Measurements from ENCODE around the gene BCAS3. TPM values are rescaled to one million over a fixed set of nuclear protein-coding genes. Genes with fewer than 3 reads are reported as not detected.

Gene BCAS3
- total RNA-seq, 1 donor from 2014 or later: 39.6 TPM

- no peak for DNase-seq (ENCODE audit: low read depth)
Observed at GRCh38 chr17:61316633-61317032, 639.0 kb downstream of the BCAS3 start.

- DNase-seq (ENCODE audit: low read depth): no peak
Observed at GRCh38 chr17:61317779-61318178, 640.1 kb downstream of the BCAS3 start.

- DNase-seq (ENCODE audit: low read depth): no peak
Observed at GRCh38 chr17:61318684-61319098, 641.0 kb downstream of the BCAS3 start.

- DNase-seq (ENCODE audit: low read depth): no peak
Observed at GRCh38 chr17:61321344-61321743, 643.7 kb downstream of the BCAS3 start.

- no peak for DNase-seq (ENCODE audit: low read depth)
Observed at GRCh38 chr17:61322325-61323002, 644.8 kb downstream of the BCAS3 start.

GRCh38 chr17:61323003-61323908 is 645.6 kb downstream of the BCAS3 start:
- no peak for DNase-seq (ENCODE audit: low read depth)

GRCh38 chr17:61323909-61324868 is 646.5 kb downstream of the BCAS3 start:
- no peak for DNase-seq (ENCODE audit: low read depth)

GRCh38 chr17:61324950-61325349 is 647.3 kb downstream of the BCAS3 start:
- no peak for DNase-seq (ENCODE audit: low read depth)

- DNase-seq (ENCODE audit: low read depth): no peak
Observed at GRCh38 chr17:61325382-61326073, 647.9 kb downstream of the BCAS3 start.

- DNase-seq (ENCODE audit: low read depth): no peak
Observed at GRCh38 chr17:61326330-61326729, 648.7 kb downstream of the BCAS3 start.

GRCh38 chr17:61328351-61328750 is 650.7 kb downstream of the BCAS3 start:
- DNase-seq (ENCODE audit: low read depth): no peak

- DNase-seq (ENCODE audit: low read depth): no peak
Observed at GRCh38 chr17:61330174-61331150, 652.8 kb downstream of the BCAS3 start.

- no peak for DNase-seq (ENCODE audit: low read depth)
Observed at GRCh38 chr17:61331178-61331577, 653.5 kb downstream of the BCAS3 start.

- no peak for DNase-seq (ENCODE audit: low read depth)
Observed at GRCh38 chr17:61331886-61332285, 654.2 kb downstream of the BCAS3 start.

GRCh38 chr17:61333136-61333535 is 655.5 kb downstream of the BCAS3 start:
- DNase-seq (ENCODE audit: low read depth): no peak

GRCh38 chr17:61334673-61335072 is 657.0 kb downstream of the BCAS3 start:
- no peak for DNase-seq (ENCODE audit: low read depth)

GRCh38 chr17:61335105-61335844 is 657.6 kb downstream of the BCAS3 start:
- peak; percentile 55 for DNase-seq (ENCODE audit: low read depth)

GRCh38 chr17:61335845-61336655 is 658.4 kb downstream of the BCAS3 start:
- peak; percentile 88 for DNase-seq (ENCODE audit: low read depth)
